CD4-positive, alpha-beta T cell treated with Interleukin-1 beta for 1 hour (primary cell): ENCODE measurements around the gene KRT13.

Source experiments
- DNase-seq, 2 donors: peaks; one replicate each; pipeline ENCODE4 v3.0.0-alpha.2; 2020 to 2022

Gene KRT13

DNA sequence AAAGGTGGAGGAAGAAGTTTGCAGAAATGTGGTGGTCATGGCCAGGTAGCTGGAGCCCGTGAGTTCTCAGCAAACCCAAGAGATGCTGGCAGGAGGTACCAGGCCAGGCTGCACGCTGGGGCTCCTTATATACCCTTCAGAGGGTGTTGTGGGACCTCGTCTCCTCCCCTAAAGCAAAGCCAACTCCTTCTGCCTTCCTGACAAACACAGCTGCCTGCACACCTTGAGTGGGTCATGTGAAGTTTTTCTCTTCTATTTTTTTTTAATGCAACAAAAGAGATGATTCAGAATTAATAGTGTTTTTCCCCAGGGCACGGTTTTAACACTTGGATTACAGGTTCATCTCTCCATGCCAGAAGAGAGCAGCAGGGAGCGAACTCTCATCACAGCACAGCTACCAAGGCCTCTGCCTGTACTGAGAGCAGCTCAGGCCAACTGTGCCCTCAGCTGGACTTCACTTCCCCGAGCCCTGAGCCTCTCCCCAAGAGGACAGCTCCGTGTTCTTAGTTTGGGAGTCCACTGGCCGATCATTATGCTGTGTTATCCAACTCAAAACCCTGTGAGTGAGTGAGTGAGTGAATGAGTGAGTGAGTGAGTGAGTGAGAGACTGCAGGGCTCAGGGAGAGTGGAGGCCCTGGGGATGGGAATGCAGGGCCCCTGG is 13.5 kb upstream of the KRT13 start, which contains the start of gene KRT15:
Gene KRT15, minus strand, starts transcription at position 102 of the 661 bp plus-strand sequence. Its CDS starts 63 bp downstream, at position 39.
- no peak for DNase-seq

GRCh38 chr17:41518031-41518430 is 12.6 kb upstream of the KRT13 start:
- DNase-seq = no peak

GRCh38 chr17:41516830-41517283 is 11.4 kb upstream of the KRT13 start:
- DNase-seq = no peak

- DNase-seq = no peak
These were observed 10.9 kb upstream of the KRT13 start for GRCh38 chr17:41516147-41516829.

- DNase-seq = no peak
These were observed 7.7 kb upstream of the KRT13 start for GRCh38 chr17:41513168-41513547.

- peak in 1 of 2 donors; percentile 9 for DNase-seq
These were observed 7.2 kb upstream of the KRT13 start for GRCh38 chr17:41512546-41513167.

- no peak for DNase-seq
These were observed 6.3 kb upstream of the KRT13 start for GRCh38 chr17:41511716-41512115.

DNA sequence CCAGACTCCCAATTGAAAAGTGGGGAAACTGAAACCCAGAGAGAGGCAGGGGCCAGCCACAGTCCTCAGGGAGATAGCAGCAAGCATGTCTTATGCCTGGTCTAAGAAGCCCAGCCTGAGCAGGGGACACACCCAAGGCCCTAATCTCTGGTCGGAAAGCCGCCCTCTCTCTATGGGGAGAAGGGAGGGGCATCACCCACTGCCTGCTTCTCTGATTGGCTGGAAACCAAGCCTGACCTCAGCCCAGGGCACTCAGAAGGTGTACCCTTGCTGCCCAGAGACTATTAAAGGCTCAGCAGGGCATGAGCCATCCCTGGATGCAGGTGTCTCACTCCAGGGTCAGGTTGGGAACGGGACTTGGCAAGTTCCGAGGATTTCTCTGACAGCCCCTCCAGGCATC is 5.7 kb upstream of the KRT13 start:
- DNase-seq = no peak

DNA sequence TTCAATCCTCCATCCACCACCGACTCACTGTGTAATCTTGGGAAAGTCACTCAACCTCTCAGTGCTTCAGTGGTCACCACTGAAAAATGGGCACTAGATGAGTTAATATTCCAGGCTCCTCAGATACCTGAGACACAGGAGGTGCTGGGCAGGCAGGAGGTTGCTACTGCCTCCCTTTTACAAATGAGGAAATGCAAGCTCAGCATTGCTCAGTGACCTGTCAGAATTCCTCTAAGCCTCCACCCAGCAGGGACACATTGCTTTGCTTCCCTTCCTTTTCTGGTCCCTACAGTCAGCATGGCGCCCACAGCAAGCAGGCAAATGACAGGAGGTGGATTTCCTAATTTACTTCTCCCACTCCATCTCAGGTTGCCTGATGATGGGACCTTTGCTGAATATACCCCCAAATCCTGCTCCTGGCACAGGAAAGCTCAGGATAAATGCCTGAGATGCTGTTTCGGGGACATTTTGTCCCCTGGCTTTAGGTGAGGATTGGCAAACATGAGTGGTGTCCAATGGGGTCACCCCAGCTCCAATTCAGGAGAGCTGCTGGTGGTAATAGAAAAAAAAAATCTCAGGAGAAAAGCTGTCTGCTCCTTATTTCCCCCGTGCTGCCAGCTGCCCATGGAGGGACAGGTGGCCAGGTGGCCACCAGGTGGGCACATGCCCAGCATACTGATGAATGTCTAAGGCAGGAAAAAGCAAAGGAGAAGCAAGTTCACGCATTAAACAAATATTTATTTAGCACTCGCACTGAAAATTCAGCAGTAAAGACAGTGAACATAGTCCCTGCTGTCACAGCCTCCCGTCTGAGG is 5.0 kb upstream of the KRT13 start:
- no peak for DNase-seq

- no peak for DNase-seq
These were observed 2.0 kb upstream of the KRT13 start for GRCh38 chr17:41507315-41507880.

DNA sequence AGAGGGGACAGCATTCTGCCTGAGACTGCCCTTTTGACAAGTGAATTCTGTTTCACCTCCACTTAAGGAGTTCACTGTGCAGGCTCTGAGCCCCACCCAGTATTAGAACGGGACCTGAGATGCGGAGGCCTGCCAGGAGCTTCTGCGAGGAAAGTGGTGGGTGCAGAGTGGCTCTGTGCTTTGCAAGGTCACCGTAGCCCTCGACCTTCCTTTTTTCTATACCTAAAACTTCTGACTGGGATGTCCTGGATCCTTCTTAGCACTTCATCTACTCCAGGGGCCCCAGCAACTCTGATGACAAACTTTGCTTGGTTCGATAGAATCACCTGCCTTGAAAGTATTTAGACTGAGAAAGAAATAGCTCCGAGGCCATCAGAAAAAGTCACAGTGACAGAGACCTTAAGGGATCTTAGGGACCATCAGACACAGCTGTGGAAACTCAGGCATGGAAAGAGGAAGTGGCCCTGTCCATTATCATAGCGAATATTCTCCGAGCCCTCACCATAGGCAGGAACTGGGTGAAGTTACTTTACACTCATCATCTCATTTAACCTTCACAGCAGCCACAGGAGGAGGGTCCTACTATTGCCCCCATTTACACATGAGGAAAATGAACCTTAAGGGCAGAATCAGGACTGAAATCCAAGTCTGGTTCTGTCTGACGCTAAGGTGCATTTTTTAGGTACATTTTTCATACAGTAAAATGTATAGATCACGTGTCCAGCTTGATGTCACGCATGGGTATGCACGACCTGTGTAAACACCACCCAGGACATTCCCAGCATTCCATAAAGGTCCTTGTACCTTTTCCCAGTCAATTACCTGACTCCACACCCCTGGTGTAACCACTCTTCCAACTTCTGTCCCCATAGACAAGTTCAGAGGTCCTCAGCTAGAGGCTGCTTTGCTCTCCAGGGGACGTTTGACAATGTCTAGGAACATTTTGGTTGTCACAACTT is 676 bp upstream of the KRT13 start:
- no peak for DNase-seq

DNA sequence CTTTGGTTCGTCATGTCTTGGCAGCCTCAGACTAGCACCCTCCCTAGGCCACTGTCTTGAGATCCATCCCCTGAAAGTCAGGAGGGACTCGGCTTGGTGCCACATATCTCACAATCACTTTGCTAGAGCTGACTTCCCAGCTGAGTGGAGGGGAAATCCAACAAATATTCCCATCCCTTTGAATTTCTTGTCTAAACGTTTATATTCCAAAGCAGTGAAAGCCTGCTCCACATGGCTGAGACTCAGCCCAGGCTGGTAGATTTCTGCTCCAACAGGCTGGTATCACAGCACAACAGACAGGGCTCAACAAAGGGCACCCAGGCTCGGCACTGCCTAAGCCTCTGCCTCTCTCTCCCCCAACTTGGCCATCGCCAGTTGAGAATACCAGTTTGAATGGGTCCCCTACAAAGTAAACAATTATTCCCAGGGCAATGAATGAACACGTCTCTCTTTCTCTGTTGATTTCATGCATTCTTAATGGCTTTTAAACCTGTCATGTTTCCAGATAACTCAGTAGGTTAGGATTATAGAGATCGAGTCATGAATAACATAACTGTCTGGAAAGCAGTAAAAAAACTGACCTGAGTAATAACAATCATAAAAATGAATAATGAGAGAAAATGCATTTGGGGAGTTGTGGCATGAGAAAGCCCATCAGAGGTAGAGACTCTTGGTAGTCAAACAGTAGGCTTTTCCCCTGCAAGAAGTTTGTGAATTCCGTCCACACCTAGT is 1.0 kb downstream of the KRT13 start:
- DNase-seq = no peak

DNA sequence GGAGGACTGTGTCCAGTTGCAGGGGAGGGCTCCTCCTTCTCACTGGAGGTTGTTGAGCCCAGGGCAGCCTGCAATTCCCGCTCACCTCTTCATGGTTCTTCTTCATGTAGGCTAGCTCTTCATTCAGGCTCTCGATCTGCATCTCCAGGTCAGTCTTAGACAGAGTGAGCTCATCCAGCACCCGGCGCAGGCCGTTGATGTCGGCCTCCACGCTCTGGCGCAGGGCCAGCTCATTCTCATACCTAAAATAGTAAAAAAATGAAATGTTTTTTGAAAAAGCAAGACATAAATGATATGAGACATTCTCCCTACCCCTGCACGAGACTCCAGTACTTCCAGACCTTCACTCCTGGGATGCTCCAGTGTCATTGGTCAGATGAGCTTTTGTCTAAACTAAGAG is 2.2 kb downstream of the KRT13 start:
- no peak for DNase-seq

- DNase-seq = peak in 1 of 2 donors; percentile 40
These were observed 5.1 kb downstream of the KRT13 start for GRCh38 chr17:41500131-41500911.

- DNase-seq = no peak
These were observed 5.7 kb downstream of the KRT13 start for GRCh38 chr17:41499714-41500113.

DNA sequence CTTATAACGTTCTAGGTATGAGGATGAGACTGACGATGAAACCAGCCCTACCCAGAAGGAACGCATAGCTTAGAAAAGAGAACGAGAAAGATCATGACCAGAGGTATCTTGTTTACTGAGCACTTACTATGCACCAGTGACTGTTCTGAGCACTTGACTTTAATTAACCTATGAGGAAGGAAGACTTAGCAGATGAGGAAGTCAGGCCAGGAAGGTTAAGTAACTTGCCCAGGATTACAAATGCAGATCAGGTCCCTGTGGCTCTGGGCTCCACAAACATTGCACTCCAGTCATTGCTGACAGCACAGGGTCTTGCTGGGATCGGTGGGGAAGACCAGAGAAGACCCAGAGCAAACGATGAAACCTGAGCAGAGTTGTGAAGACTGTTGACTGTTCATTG is 7.1 kb downstream of the KRT13 start:
- peak in 1 of 2 donors; percentile 33 for DNase-seq

GRCh38 chr17:41496803-41497484 is 8.5 kb downstream of the KRT13 start:
- DNase-seq = peak; percentile 70 to 78

DNA sequence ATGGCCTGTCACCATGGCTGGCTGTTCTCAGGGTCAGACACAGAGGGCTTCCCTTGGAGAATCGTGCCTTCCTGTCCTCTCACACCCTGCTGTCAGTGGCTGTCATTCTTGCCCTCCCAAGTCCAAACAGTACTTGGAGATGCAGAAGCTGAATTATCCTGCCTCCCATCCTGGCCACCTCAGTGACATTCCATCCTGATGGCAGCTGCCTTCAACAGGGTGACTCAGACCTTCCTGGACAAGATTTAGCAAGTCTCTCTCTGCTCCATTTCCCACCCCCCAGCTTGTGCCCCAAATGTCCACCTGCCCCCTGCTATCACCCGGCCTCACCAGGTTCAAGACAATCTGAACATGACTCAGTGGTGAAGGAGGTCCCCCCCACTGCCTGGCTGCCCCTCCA is 10.9 kb downstream of the KRT13 start:
- DNase-seq = no peak

DNA sequence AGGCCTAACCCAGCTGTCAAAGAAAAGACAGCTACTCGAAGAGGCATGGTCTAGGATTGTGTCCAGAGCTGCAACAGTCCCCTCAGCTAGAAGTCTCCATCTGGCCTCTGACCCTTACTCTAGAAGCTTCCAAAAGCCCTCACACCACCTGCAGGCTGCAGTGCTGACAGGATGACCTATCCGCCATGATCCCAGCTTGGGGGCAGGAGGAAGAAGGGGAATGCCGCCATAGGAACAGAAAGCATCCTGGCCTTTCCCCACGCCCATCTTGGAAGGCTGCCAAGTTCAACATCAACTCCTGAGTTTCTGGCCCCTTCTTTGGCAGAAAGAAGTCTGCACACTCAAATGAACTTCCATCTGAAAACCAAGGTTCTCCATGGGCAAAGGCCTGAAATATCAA is 12.6 kb downstream of the KRT13 start:
- DNase-seq = no peak
